ENCODE measurements around the gene SH2D4B. TPM values are rescaled to one million over a fixed set of nuclear protein-coding genes. Genes with fewer than 3 reads are reported as not detected.

SH2D4B gene
- total RNA-seq, 1 experiment from 2014 or later = 0.07 TPM

GRCh38 chr10:80691441-80691840 is 153.7 kb downstream of the SH2D4B start:
- Mint-ChIP-seq H3K4me3 (no peak overlapping the region), H3K36me3 (ENCODE audit: insufficient read depth in 1 of 3, low read depth in 3 of 3) (no peaks in the 10 kb centered on the region)
- no peak overlapping the region for H3K18ac ChIP-seq (ENCODE audit: insufficient read length, low read depth, low read length)

More at GRCh38 chr10:80691441-80691840, 153.7 kb downstream of the SH2D4B start:
- Histone ChIP-seq H3T11ph (ENCODE audit: low read length) (no peak overlapping the region), H2BK20ac (ENCODE audit: low read depth, low read length, poor library complexity, severe bottlenecking) (no peak overlapping the region), H2BK15ac (ENCODE audit: low read depth, low read length) (no peak overlapping the region), H3K27me3 (ENCODE audit: insufficient read depth, low read length) (no peaks in the 10 kb centered on the region), H2AK5ac (ENCODE audit: insufficient read length, low read length) (no peak overlapping the region), H4K5ac (ENCODE audit: insufficient read length, low read depth, low read length) (no peak overlapping the region), H3K9ac (ENCODE audit: extremely low read depth, insufficient read length, low read length) (no peak overlapping the region), H2BK5ac (ENCODE audit: insufficient read length, low read length) (no peak overlapping the region), H3K4me2 (ENCODE audit: insufficient read depth, insufficient read length, low read length) (no peak overlapping the region), H3K23ac (ENCODE audit: insufficient read length, low read depth, low read length) (no peak overlapping the region), H4K91ac (ENCODE audit: insufficient read length, low read depth, low read length) (no peak overlapping the region), H2AFZ (ENCODE audit: low read length) (no peak overlapping the region), H3K56ac (ENCODE audit: insufficient read length, low read depth, low read length) (no peak overlapping the region), H3K14ac (ENCODE audit: insufficient read depth, low read length) (no peak overlapping the region), H3K79me2 (ENCODE audit: insufficient read depth, low read length) (no peaks in the 10 kb centered on the region), H3K4ac (ENCODE audit: low read depth, low read length) (no peak overlapping the region), H4K20me1 (ENCODE audit: control insufficient read depth, insufficient read depth, insufficient read length) (no peaks in the 10 kb centered on the region), H4K8ac (replicated peaks; ENCODE audit: insufficient read length, low read depth, low read length) (no peak overlapping the region), H3K23me2 (ENCODE audit: insufficient read length, low read depth, low read length, poor library complexity, severe bottlenecking) (no peaks in the 10 kb centered on the region), H3K79me1 (ENCODE audit: insufficient read depth, low read depth, low read length, poor library complexity, severe bottlenecking) (no peaks in the 10 kb centered on the region), H2BK12ac (ENCODE audit: insufficient read length, low read depth, low read length) (no peak overlapping the region), H3K4me1 (ENCODE audit: insufficient read depth, low read length) (no peaks in the 10 kb centered on the region), H3K27ac (ENCODE audit: insufficient read length, low read depth, low read length) (no peak overlapping the region), H2BK120ac (ENCODE audit: low read depth, low read length, poor library complexity, severe bottlenecking) (no peak overlapping the region), H3K9me3 (ENCODE audit: control insufficient read depth, low read depth, low read length) (no peaks in the 10 kb centered on the region)
- no peak for DNase-seq
- H3K9me3 Mint-ChIP-seq = no peaks in the 10 kb centered on the region
- H3K4me1 Mint-ChIP-seq = no peaks in the 10 kb centered on the region
- peaks cover 9% of the 10 kb centered on the region for H3K27me3 Mint-ChIP-seq (ENCODE audit: low read depth)
- no peak for TF ChIP-seq CTCF (conservative IDR thresholded peaks at IDR 0.05)
- H3K27ac Mint-ChIP-seq = no peak overlapping the region
